A549 (cell line): Measurements from ENCODE around the gene HSF2BP. TPM values are rescaled to one million over a fixed set of nuclear protein-coding genes. Genes with fewer than 3 reads are reported as not detected.

Experiments
- ATAC-seq, 2 experiments: fragments of 200-7000 bp in 1 of 2; fragments of >200 bp in 1 of 2; cut with Nextera tagmentation in 1 of 2; cut with Tn5 transposase in 1 of 2; 3 replicates each; pipeline versions ENCODE4 v1.8.0 to v1.9.1; 2018 to 2020; ENCODE audit warnings: mild to moderate bottlenecking in 1 of 2, moderate library complexity in 1 of 2
- CTCF ChIA-PET: fragments of 300-600 bp; sonication (Branson Sonifier 250); formaldehyde crosslinking; extraction: SDS; loops from one replicate; lab custom pipeline; 2021; ENCODE audit warnings: antibody characterized with exemption, inconsistent platforms; lab: Yijun Ruan, JAX
- POLR2A ChIA-PET: fragments of 350-600 bp; formaldehyde crosslinking; extraction: SDS; loops from one replicate; lab custom pipeline; 2021; ENCODE audit warnings: antibody characterized with exemption, inconsistent platforms; lab: Yijun Ruan, JAX
- DNase-seq, 2 experiments: peaks; one replicate each; pipeline versions ENCODE4 v3.0.0 to v3.0.0-alpha.2; 2011 to 2016; ENCODE audit warnings: low read depth in 1 of 2, low spot score in 1 of 2
- FAIRE-seq: peaks from 2 replicates; lab custom pipeline; 2011; peaks lifted over from hg19 to GRCh38; lab: Jason Lieb, UNC
- H3K27ac ChIP-seq, 2 experiments: fragments of >200 bp; sonication (Bioruptor Twin); formaldehyde crosslinking; 3 replicates each; pipeline ENCODE4 v1.5.1; 2016 to 2017
- H3K4me1 ChIP-seq: fragments of >200 bp; sonication (Bioruptor Twin); formaldehyde crosslinking; 3 replicates; pipeline ENCODE4 v1.6.1; 2016
- H3K4me2 ChIP-seq: fragments of >200 bp; sonication (Bioruptor Twin); formaldehyde crosslinking; 3 replicates; pipeline ENCODE4 v1.6.1; 2016
- H3K4me3 ChIP-seq: fragments of >200 bp; sonication (Bioruptor Twin); formaldehyde crosslinking; 3 replicates; pipeline ENCODE4 v1.5.1; 2016
- H3K9me3 ChIP-seq: fragments of >200 bp; sonication (Bioruptor Twin); formaldehyde crosslinking; 3 replicates; pipeline ENCODE4 v1.6.1; 2016
- CBX2 ChIP-seq: fragments of 200-600 bp; sonication (generic); IDR thresholded peaks from 2 replicates; pipeline ENCODE4 v1.6.1; 2016; ENCODE audit warnings: low read depth, mild to moderate bottlenecking, borderline replicate concordance
- CEBPB ChIP-seq, 2 experiments: fragments of >200 bp in 1 of 2; sonication (Bioruptor Twin) in 1 of 2; formaldehyde crosslinking in 1 of 2; IDR thresholded peaks; 2 replicates each; pipeline ENCODE4 v1.6.1; 2012 to 2016
- E2F6 ChIP-seq: IDR thresholded peaks from 2 replicates; pipeline ENCODE4 v1.6.1; 2012; ENCODE audit warnings: low read depth, borderline replicate concordance
- EHF ChIP-seq: fragments of 250-450 bp; sonication (Bioruptor Pico); IDR thresholded peaks from 2 replicates; pipeline ENCODE4 v1.5.0; 2020; ENCODE audit warnings: mild to moderate bottlenecking
- EP300 ChIP-seq, 2 experiments: fragments of >200 bp; sonication (Bioruptor Twin); formaldehyde crosslinking; IDR thresholded peaks; 2 replicates in 1 of 2; 3 replicates in 1 of 2; pipeline ENCODE4 v1.6.1; 2016 to 2017
- ESRRA ChIP-seq: fragments of 150-350 bp; IDR thresholded peaks from 2 replicates; pipeline ENCODE4 v1.6.1; 2014; ENCODE audit warnings: mild to moderate bottlenecking, low read length, borderline replicate concordance
- FOXS1 ChIP-seq: fragments of 250-450 bp; sonication (Bioruptor Pico); IDR thresholded peaks from 2 replicates; pipeline ENCODE4 v1.5.0; 2020; ENCODE audit warnings: mild to moderate bottlenecking, moderate library complexity
- GATA3 ChIP-seq: IDR thresholded peaks from 2 replicates; pipeline ENCODE4 v1.6.1; 2012; ENCODE audit warnings: borderline replicate concordance
- HES2 ChIP-seq: fragments of >200 bp; sonication (Bioruptor Twin); formaldehyde crosslinking; IDR thresholded peaks from 2 replicates; pipeline ENCODE4 v1.6.1; 2016
- HEYL ChIP-seq: fragments of 250-450 bp; sonication (Bioruptor Pico); IDR thresholded peaks from 2 replicates; pipeline ENCODE4 v1.8.0; 2021; ENCODE audit warnings: mild to moderate bottlenecking, moderate library complexity
- HOXB5 ChIP-seq: fragments of 250-450 bp; sonication (Bioruptor Pico); IDR thresholded peaks from 2 replicates; pipeline ENCODE4 v1.5.0; 2020; ENCODE audit warnings: mild to moderate bottlenecking, moderate library complexity
- JUN ChIP-seq, 2 experiments: fragments of >200 bp; sonication (Bioruptor Twin); formaldehyde crosslinking; IDR thresholded peaks; 2 replicates in 1 of 2; 3 replicates in 1 of 2; pipeline ENCODE4 v1.6.1; 2016 to 2017
- NFE2L2 ChIP-seq: fragments of 150-350 bp; conservative IDR thresholded peaks from 2 replicates; pipeline ENCODE4 v1.6.1; 2014; ENCODE audit warnings: low read length
- PHF8 ChIP-seq: fragments of 200-600 bp; sonication (generic); IDR thresholded peaks from 2 replicates; pipeline ENCODE4 v1.6.1; 2016; ENCODE audit warnings: low read depth, mild to moderate bottlenecking, antibody characterized with exemption, moderate library complexity, borderline replicate concordance
- RAD21 ChIP-seq, 2 experiments: fragments of >200 bp in 1 of 2; sonication (Bioruptor Twin) in 1 of 2; formaldehyde crosslinking in 1 of 2; IDR thresholded peaks in 1 of 2; conservative IDR thresholded peaks in 1 of 2; 2 replicates in 1 of 2; 3 replicates in 1 of 2; pipeline ENCODE4 v1.6.1; 2012 to 2018; ENCODE audit warnings: inconsistent platforms in 1 of 2
- RNF2 ChIP-seq: fragments of 200-600 bp; sonication (generic); IDR thresholded peaks from 2 replicates; pipeline ENCODE4 v1.6.1; 2016; ENCODE audit warnings: low read depth, mild to moderate bottlenecking, antibody characterized with exemption, moderate library complexity, borderline replicate concordance
- SREBF2 ChIP-seq: fragments of 450-650 bp; IDR thresholded peaks from 2 replicates; pipeline ENCODE4 v1.6.1; 2014; ENCODE audit warnings: mild to moderate bottlenecking, moderate library complexity
- ZFP36 ChIP-seq: fragments of 450-650 bp; IDR thresholded peaks from 2 replicates; pipeline ENCODE4 v1.6.1; 2014; ENCODE audit warnings: borderline replicate concordance; ENCODE audit not compliant: partially characterized antibody
- ZSCAN20 ChIP-seq: fragments of 250-450 bp; sonication (Bioruptor Pico); IDR thresholded peaks from 2 replicates; pipeline ENCODE4 v1.8.0; 2022; ENCODE audit warnings: mild to moderate bottlenecking, moderate library complexity
- WGBS: methylation state at CpG from one replicate; pipeline ENCODE4 v1.1.6; 2017; ENCODE audit errors: missing lambda C conversion rate; 5-methylcytosine and 5-hydroxymethylcytosine counted together
- polyA plus RNA-seq, 4 experiments: library from polyadenylated mRNA; depleted of rRNA in 3 of 4; stranded (reverse); fragments of >200 nt; fragmentation: RNase III in 1 of 4; extraction: RNeasy Plus Mini Kit Qiagen cat#74134 plus additional on column Dnase treatment in 1 of 4; gene quantifications; 2 replicates in 3 of 4; 3 replicates in 1 of 4; pipeline ENCODE4 v1.2.3, GENCODE V29; 2011 to 2017
- TF ChIP-seq, protein P1 (sequence below): fragments of 250-450 bp; sonication (Bioruptor Pico); IDR thresholded peaks from 2 replicates; pipeline ENCODE4 v1.5.0; 2021; ENCODE audit warnings: mild to moderate bottlenecking, moderate library complexity, borderline replicate concordance
- TF ChIP-seq, protein P2 (sequence below): fragments of 250-450 bp; sonication (Bioruptor Pico); IDR thresholded peaks from 2 replicates; pipeline ENCODE4 v1.5.0; 2020; ENCODE audit warnings: low read depth, mild to moderate bottlenecking, moderate library complexity
- TF ChIP-seq, protein P3 (sequence below): IDR thresholded peaks from 2 replicates; pipeline ENCODE4 v1.6.1; 2012

The HSF2BP gene
- polyA plus RNA-seq, 2 of the 4 experiments (the other 2 are of a cell fraction), result 1.7 to 3.1 TPM

DNA sequence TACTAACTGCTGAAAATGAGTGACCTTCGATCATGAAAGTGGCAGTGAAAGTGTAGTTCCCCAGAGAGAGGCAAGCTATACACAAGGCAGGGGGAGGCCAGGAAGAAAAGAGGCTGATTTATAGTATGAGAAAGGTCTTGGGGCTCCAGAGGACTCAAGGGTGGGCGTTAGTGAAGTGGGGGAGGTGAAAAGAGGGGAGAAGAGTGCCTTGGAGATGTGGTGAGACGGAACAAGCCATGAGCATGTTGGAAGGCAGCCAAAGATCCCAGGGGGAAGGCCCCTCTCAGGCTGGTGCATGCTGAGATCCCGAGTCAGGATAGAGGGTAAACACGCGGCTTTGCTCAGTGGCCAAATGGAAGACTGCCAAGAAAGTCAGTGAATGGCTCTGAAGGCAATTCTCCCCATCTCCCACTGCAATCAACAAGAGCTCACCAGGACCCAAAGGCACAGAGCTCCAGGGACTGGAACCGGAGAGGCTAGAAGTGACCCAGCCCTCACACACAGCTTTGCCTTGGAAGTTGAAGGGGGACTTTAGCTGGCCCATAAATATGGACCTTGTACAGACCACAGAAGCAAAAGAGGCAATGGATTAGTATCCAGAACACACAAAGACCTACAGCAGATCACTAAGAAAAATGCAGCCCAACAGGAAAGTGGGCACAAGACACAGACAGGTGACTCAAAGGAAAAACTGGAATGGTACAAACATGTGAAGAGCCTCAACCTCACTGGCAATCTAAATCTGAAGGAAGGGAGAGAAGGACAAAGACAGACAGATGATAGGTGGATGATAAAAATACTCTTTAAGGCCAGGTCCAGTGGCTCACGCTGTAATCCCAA lies 49.6 kb downstream of the HSF2BP start:
- peaks cover 3% of the 10 kb centered on the region; the same call in 1 of the 3 replicates for H3K9me3 ChIP-seq
- H3K4me3 ChIP-seq, result no peak overlapping the region
- H3K4me1 ChIP-seq, result peaks cover 61% of the 10 kb centered on the region
- DNase-seq (peak in 1 of 2 experiments; percentile 87), FAIRE-seq (no peak)
- peak in 1 of 2 experiments; percentile 45; a peak in 2 of 5 replicates for TF ChIP-seq EP300 (IDR thresholded peaks at IDR 0.05)
- TF ChIP-seq, protein P1, sequence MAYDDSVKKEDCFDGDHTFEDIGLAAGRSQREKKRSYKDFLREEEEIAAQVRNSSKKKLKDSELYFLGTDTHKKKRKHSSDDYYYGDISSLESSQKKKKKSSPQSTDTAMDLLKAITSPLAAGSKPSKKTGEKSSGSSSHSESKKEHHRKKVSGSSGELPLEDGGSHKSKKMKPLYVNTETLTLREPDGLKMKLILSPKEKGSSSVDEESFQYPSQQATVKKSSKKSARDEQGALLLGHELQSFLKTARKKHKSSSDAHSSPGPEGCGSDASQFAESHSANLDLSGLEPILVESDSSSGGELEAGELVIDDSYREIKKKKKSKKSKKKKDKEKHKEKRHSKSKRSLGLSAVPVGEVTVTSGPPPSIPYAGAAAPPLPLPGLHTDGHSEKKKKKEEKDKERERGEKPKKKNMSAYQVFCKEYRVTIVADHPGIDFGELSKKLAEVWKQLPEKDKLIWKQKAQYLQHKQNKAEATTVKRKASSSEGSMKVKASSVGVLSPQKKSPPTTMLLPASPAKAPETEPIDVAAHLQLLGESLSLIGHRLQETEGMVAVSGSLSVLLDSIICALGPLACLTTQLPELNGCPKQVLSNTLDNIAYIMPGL, result no peak
- TF ChIP-seq HES2, result no peak
- TF ChIP-seq RNF2, result no peak
- TF ChIP-seq, protein P2, sequence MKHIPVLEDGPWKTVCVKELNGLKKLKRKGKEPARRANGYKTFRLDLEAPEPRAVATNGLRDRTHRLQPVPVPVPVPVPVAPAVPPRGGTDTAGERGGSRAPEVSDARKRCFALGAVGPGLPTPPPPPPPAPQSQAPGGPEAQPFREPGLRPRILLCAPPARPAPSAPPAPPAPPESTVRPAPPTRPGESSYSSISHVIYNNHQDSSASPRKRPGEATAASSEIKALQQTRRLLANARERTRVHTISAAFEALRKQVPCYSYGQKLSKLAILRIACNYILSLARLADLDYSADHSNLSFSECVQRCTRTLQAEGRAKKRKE (CRISPR knock-in tag), result no peak
- TF ChIP-seq ZFP36, result no peak
- peak in 1 of 2 experiments; percentile 44; a peak in 2 of 5 replicates for TF ChIP-seq JUN (IDR thresholded peaks at IDR 0.05)
- no peak for TF ChIP-seq CBX2
- 0 out of 2 replicates have a peak, but pooled peaks have one; percentile 20 for TF ChIP-seq HOXB5 (CRISPR knock-in tag)
- TF ChIP-seq GATA3, result peak; percentile 68; the same call in 1 of the 2 replicates
- peak in 1 of 2 experiments; percentile 20; a peak in 1 of 5 replicates for TF ChIP-seq RAD21 (conservative IDR thresholded peaks at IDR 0.05 in 1 of 2, IDR thresholded peaks at IDR 0.05 in 1 of 2)
- TF ChIP-seq, protein P3, sequence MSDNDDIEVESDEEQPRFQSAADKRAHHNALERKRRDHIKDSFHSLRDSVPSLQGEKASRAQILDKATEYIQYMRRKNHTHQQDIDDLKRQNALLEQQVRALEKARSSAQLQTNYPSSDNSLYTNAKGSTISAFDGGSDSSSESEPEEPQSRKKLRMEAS, result peak; percentile 86
- TF ChIP-seq E2F6, result peak; percentile 59; the same call in 1 of the 2 replicates
- TF ChIP-seq HEYL (CRISPR knock-in tag), result no peak
- no peak; a peak in 1 of 4 replicates for TF ChIP-seq CEBPB (IDR thresholded peaks at IDR 0.05)
- no peak for TF ChIP-seq PHF8
- TF ChIP-seq SREBF2, result no peak
- TF ChIP-seq EHF (CRISPR knock-in tag), result no peak
- TF ChIP-seq, all 56 proteins: peak for 7
- ChIA-PET CTCF (interaction anchor here (1.5 to 3.4 kb wide), 3 partner anchors 11 to 36 kb away, joined by 6 to 25 read pairs (median 7); no protein-coding TSS in a partner anchor), POLR2A (interaction anchor here (0.7 to 1.0 kb wide), 4 partner anchors 9 to 269 kb away, joined by 3 to 5 read pairs (median 4); no protein-coding TSS in a partner anchor)
- WGBS, result 14% methylated on average over 8 of the region's 8 CpGs
- peak overlapping the region; percentile 67 for H3K4me2 ChIP-seq
- peak; percentile 60 to 70 for ATAC-seq
- peak overlapping the region; percentile 92 for H3K27ac ChIP-seq

GRCh38 chr21:43608664-43609063 lies 50.6 kb downstream of the HSF2BP start:
- H3K4me2 ChIP-seq, result peak overlapping the region; percentile 67

More at GRCh38 chr21:43608664-43609063, 50.6 kb downstream of the HSF2BP start:
- FAIRE-seq, result no peak
- Histone ChIP-seq H3K27ac (peak overlapping the region; percentile 92), H3K9me3 (peaks cover 3% of the 10 kb centered on the region; the same call in 1 of the 3 replicates), H3K4me1 (peaks cover 67% of the 10 kb centered on the region), H3K4me3 (no peak overlapping the region)
- ChIA-PET CTCF (no interaction called here), POLR2A (no interaction called here)
- ATAC-seq, result no peak
- TF ChIP-seq HES2, result no peak
- no peak for TF ChIP-seq ZSCAN20 (CRISPR knock-in tag)
- TF ChIP-seq HOXB5 (CRISPR knock-in tag), result no peak
- TF ChIP-seq ESRRA, result no peak
- TF ChIP-seq NFE2L2, result no peak
- TF ChIP-seq FOXS1 (CRISPR knock-in tag), result no peak
- 80% methylated on average over 2 of the region's 2 CpGs for WGBS
- DNase-seq, result no peak
